SU-DHL-6 (cell line): Measurements from ENCODE around the gene BRIP1.

Experiments used
- H2AFZ ChIP-seq: fragments of 200-600 bp; sonication (generic); 2 replicates; pipeline ENCODE4 v1.6.1; 2014; ENCODE audit warnings: low read depth, mild to moderate bottlenecking, moderate library complexity, mixed read lengths, antibody characterized with exemption, low read length; ENCODE audit not compliant: severe bottlenecking
- H3F3A ChIP-seq: fragments of 200-600 bp; shearing (Covaris generic); 2 replicates; pipeline ENCODE4 v1.6.0; 2016; ENCODE audit warnings: antibody characterized with exemption, mild to moderate bottlenecking; ENCODE audit not compliant: insufficient read depth
- H3K27ac ChIP-seq: fragments of 200-600 bp; sonication (generic); 2 replicates; pipeline ENCODE4 v1.5.1; 2016; ENCODE audit warnings: low read depth, mild to moderate bottlenecking, low read length, moderate library complexity, mixed read lengths
- H3K27me3 ChIP-seq: fragments of 200-600 bp; sonication (generic), shearing (Covaris generic); 2 replicates; pipeline ENCODE4 v1.6.0; 2014; ENCODE audit warnings: mild to moderate bottlenecking, low read length
- H3K36me3 ChIP-seq: fragments of 200-600 bp; sonication (generic); 2 replicates; pipeline ENCODE4 v1.6.1; 2014; ENCODE audit warnings: mild to moderate bottlenecking, low read length, mixed read lengths
- H3K4me2 ChIP-seq: fragments of 300-600, 200-600 bp; shearing (Covaris generic), sonication (generic); 2 replicates; pipeline ENCODE4 v1.6.0; 2014; ENCODE audit warnings: low read length, low read depth, mild to moderate bottlenecking; ENCODE audit not compliant: poor library complexity, severe bottlenecking
- H3K4me3 ChIP-seq: fragments of 200-600 bp; sonication (generic); 2 replicates; pipeline ENCODE4 v1.5.1; 2014; ENCODE audit warnings: antibody characterized with exemption, low read length, mild to moderate bottlenecking, mixed read lengths; ENCODE audit not compliant: insufficient read depth, poor library complexity, severe bottlenecking
- H3K79me2 ChIP-seq: fragments of 200-600 bp; sonication (generic); 2 replicates; pipeline ENCODE4 v1.6.1; 2014; ENCODE audit warnings: mild to moderate bottlenecking, low read length, moderate library complexity; ENCODE audit not compliant: insufficient read depth
- H3K9ac ChIP-seq: fragments of 200-600 bp; sonication (generic); 2 replicates; pipeline ENCODE4 v1.7.0; 2014; ENCODE audit warnings: mild to moderate bottlenecking, low read length
- H3K9me2 ChIP-seq: fragments of 200-600 bp; sonication (generic); replicated peaks from 2 replicates; pipeline ENCODE4 v1.6.1; 2014; ENCODE audit warnings: low read length; ENCODE audit not compliant: insufficient read depth
- H3K9me3 ChIP-seq: fragments of 200-600 bp; sonication (generic); 2 replicates; pipeline ENCODE4 v1.6.1; 2014; ENCODE audit warnings: low read length, mixed read lengths; ENCODE audit not compliant: insufficient read depth
- H4K20me1 ChIP-seq: fragments of 200-600 bp; sonication (generic); 2 replicates; pipeline ENCODE4 v1.6.1; 2014; ENCODE audit warnings: low read depth, mild to moderate bottlenecking, antibody characterized with exemption, low read length, moderate library complexity, mixed read lengths
- EZH2phosphoT487 ChIP-seq: fragments of 200-600 bp; sonication (generic), shearing (Covaris generic); conservative IDR thresholded peaks from 2 replicates; pipeline ENCODE4 v1.6.1; 2018; ENCODE audit warnings: mild to moderate bottlenecking, antibody characterized with exemption, low read length, moderate library complexity, mixed read lengths
- TF ChIP-seq, protein P1 (sequence below): fragments of 200-600 bp; sonication (generic); IDR thresholded peaks from one replicate; pipeline ENCODE4 v1.5.1; 2017; ENCODE audit warnings: antibody characterized with exemption, mild to moderate bottlenecking, low read length, moderate library complexity; ENCODE audit not compliant: insufficient read depth, poor library complexity, severe bottlenecking

Gene BRIP1

GRCh38 chr17:61849674-61850073 lies 13.7 kb downstream of the BRIP1 start:
- H2AFZ ChIP-seq: no peak overlapping the region
- no peak for TF ChIP-seq EZH2phosphoT487
- TF ChIP-seq, protein P1, sequence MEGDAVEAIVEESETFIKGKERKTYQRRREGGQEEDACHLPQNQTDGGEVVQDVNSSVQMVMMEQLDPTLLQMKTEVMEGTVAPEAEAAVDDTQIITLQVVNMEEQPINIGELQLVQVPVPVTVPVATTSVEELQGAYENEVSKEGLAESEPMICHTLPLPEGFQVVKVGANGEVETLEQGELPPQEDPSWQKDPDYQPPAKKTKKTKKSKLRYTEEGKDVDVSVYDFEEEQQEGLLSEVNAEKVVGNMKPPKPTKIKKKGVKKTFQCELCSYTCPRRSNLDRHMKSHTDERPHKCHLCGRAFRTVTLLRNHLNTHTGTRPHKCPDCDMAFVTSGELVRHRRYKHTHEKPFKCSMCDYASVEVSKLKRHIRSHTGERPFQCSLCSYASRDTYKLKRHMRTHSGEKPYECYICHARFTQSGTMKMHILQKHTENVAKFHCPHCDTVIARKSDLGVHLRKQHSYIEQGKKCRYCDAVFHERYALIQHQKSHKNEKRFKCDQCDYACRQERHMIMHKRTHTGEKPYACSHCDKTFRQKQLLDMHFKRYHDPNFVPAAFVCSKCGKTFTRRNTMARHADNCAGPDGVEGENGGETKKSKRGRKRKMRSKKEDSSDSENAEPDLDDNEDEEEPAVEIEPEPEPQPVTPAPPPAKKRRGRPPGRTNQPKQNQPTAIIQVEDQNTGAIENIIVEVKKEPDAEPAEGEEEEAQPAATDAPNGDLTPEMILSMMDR: no peak
- H3K27ac ChIP-seq: no peak overlapping the region
- peaks cover 10% of the 10 kb centered on the region; the same call in 1 of the 2 replicates for H3F3A ChIP-seq
- no peak overlapping the region for H3K9ac ChIP-seq
- no peaks in the 10 kb centered on the region for H3K27me3 ChIP-seq
- no peaks in the 10 kb centered on the region for H3K9me2 ChIP-seq
- H3K4me3 ChIP-seq: no peak overlapping the region
- peaks cover 37% of the 10 kb centered on the region for H3K79me2 ChIP-seq
- H3K36me3 ChIP-seq: peaks cover 53% of the 10 kb centered on the region
- H4K20me1 ChIP-seq: peaks cover 10% of the 10 kb centered on the region; the same call in 1 of the 2 replicates
- H3K4me2 ChIP-seq: no peak overlapping the region
- H3K9me3 ChIP-seq: no peaks in the 10 kb centered on the region

DNA sequence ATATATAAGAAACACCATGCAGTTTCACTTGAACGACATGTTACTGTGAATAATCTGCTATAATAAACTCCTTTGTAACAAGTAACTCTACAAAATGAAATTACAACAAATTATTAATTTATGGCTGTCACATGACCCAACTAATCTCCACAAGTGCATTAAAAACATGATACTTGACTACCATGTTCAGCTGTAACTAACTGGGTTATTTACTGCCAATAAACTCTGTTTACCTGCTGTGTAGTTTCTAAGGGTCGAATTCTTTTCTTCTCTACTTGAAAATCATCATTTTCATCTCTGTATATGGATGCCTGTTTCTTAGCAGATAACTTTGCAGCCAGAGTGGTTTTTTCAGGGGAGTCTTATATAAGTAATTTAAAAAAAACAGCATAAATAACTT lies 14.4 kb downstream of the BRIP1 start:
- Histone ChIP-seq H3K36me3 (peaks cover 53% of the 10 kb centered on the region), H3K9ac (no peak overlapping the region), H3K4me3 (no peak overlapping the region), H3K4me2 (no peak overlapping the region), H3K27me3 (no peaks in the 10 kb centered on the region), H3K9me3 (no peaks in the 10 kb centered on the region), H3K79me2 (peaks cover 31% of the 10 kb centered on the region), H2AFZ (no peak overlapping the region), H3K27ac (no peak overlapping the region), H3K9me2 (no peaks in the 10 kb centered on the region), H4K20me1 (peaks cover 9% of the 10 kb centered on the region; the same call in 1 of the 2 replicates), H3F3A (peaks cover 10% of the 10 kb centered on the region; the same call in 1 of the 2 replicates)
- no peak for TF ChIP-seq EZH2phosphoT487
- TF ChIP-seq, protein P1: no peak

DNA sequence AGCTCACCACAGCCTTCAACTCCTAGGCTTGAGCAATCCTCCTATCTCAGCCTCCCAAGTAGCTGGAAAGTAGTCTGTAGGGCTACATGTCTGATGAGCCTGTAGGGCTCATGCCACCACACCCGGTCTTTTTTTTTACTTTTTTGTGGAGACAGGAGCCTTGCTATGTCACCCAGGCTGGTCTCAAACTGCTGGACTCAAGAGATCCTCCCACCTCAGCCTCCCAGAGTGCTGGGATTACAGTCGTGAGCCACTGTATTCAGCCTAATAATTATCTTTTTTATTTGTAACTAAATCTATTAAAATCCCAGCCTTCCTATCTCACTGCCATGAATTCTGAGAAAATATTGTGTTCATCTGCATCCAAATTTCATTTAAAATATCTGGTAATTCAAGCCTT lies 15.1 kb downstream of the BRIP1 start:
- Histone ChIP-seq H3K27me3 (no peaks in the 10 kb centered on the region), H4K20me1 (peaks cover 6% of the 10 kb centered on the region; the same call in 1 of the 2 replicates), H2AFZ (no peak overlapping the region), H3K4me3 (no peak overlapping the region), H3K9me2 (no peaks in the 10 kb centered on the region), H3K4me2 (no peak overlapping the region), H3K9me3 (no peaks in the 10 kb centered on the region), H3K27ac (no peak overlapping the region), H3F3A (peaks cover 10% of the 10 kb centered on the region; the same call in 1 of the 2 replicates), H3K79me2 (peaks cover 24% of the 10 kb centered on the region), H3K36me3 (peaks cover 47% of the 10 kb centered on the region), H3K9ac (no peak overlapping the region)
- TF ChIP-seq EZH2phosphoT487: no peak
- TF ChIP-seq, protein P1: no peak
